Measurements from ENCODE around the gene OR5C1.
"Not testable (repeated sequence)": the region's sequence is repeated elsewhere in the genome, so short reads cannot be mapped to it uniquely, and the experiment has no call there.

The OR5C1 gene

DNA sequence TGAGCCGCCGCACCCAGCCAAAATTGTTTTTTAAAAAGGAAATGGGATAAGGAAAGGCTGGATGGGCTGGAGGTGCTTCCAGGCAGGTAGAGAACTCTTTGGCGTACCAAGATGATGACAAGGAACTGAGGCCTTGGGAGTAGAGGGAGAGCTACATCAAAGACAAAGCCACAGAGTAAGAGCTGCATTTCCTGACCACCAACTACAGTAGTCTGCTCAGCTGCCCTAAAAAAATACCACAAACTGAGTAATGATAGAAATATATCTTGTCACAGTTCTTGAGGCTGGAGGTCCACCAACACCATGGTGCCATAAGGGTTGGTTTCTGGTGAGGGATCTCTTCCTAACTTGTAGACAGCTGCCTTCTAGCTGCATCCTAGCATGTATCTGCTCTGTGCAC is 19.4 kb downstream of the OR5C1 start:
- in situ Hi-C loops (cut with MboI; ENCODE audit: low pct_unique_long_range_greater_than_20kb, low sequenced_read_pairs, unreplicated experiment), result loop anchor here (25.0 kb wide), 1 partner anchor 696 kb away; no protein-coding TSS in a partner anchor
- TF ChIP-seq, protein P1, sequence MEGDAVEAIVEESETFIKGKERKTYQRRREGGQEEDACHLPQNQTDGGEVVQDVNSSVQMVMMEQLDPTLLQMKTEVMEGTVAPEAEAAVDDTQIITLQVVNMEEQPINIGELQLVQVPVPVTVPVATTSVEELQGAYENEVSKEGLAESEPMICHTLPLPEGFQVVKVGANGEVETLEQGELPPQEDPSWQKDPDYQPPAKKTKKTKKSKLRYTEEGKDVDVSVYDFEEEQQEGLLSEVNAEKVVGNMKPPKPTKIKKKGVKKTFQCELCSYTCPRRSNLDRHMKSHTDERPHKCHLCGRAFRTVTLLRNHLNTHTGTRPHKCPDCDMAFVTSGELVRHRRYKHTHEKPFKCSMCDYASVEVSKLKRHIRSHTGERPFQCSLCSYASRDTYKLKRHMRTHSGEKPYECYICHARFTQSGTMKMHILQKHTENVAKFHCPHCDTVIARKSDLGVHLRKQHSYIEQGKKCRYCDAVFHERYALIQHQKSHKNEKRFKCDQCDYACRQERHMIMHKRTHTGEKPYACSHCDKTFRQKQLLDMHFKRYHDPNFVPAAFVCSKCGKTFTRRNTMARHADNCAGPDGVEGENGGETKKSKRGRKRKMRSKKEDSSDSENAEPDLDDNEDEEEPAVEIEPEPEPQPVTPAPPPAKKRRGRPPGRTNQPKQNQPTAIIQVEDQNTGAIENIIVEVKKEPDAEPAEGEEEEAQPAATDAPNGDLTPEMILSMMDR (IDR thresholded peaks at IDR 0.05; ENCODE audit: extremely low read depth, insufficient read depth, missing control alignments), result no peak
- DNase-seq (ENCODE audit: low spot score), result no peak

DNA sequence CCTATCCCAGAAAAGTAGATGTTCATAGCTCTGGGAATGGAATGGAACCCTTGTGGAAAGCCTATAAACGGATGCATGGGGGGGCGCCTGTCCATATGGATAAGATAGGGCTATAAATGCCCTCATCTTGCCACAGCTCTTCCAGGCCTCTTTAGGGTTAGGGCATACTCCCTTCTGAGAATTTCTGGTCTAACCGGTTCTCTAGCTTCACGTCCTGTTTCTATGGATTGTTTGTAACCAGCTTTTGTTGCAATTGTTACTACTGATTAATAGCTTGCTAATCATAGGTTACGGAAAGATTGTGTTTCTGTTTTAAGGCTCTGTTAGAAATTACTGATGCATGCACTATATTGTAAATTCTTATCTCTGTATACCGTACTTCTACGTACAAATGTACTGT is 20.5 kb downstream of the OR5C1 start:
- DNase-seq (ENCODE audit: low spot score), result not testable (repeated sequence)
- in situ Hi-C loops (cut with MboI; ENCODE audit: low pct_unique_long_range_greater_than_20kb, low sequenced_read_pairs, unreplicated experiment), result loop anchor here (25.0 kb wide), 1 partner anchor 697 kb away; no protein-coding TSS in a partner anchor

DNA sequence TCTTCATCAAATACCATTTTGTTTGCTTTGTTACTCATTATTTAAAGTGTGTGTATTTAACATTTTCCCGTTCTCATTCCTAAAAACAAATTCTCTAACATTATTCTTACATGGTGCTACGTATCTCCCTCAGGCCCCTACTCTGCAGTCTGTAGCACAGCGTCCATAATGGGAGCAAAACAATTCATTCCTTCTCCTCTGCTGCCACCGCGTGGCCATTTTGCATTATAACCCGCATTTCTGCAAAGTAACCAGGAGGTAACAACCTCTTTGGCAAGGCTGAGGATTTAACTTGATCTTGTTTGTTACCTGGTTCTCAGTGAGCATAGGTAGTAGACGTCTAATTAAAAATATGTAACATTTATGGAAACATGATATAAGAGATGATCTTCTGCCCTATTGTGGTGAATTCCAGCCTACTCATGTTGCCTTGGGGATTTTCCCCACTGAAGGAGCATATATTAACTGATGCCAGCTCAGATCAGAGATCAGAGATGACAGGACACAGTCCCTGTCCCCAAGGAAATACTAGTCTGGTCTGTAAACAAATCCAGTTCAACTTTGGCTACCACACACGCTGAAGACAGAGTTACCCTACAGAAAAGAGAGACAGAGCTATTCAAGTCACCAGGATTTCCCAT is 21.7 kb downstream of the OR5C1 start:
- peak; percentile 80 for DNase-seq (ENCODE audit: low spot score)
- in situ Hi-C loops (cut with MboI; ENCODE audit: low pct_unique_long_range_greater_than_20kb, low sequenced_read_pairs, unreplicated experiment), result loop anchor here (10.0 to 25.0 kb wide), 2 partner anchors 346 to 698 kb away; no protein-coding TSS in a partner anchor
- TF ChIP-seq, protein P1 (IDR thresholded peaks at IDR 0.05; ENCODE audit: extremely low read depth, insufficient read depth, missing control alignments), result peak; percentile 86

DNA sequence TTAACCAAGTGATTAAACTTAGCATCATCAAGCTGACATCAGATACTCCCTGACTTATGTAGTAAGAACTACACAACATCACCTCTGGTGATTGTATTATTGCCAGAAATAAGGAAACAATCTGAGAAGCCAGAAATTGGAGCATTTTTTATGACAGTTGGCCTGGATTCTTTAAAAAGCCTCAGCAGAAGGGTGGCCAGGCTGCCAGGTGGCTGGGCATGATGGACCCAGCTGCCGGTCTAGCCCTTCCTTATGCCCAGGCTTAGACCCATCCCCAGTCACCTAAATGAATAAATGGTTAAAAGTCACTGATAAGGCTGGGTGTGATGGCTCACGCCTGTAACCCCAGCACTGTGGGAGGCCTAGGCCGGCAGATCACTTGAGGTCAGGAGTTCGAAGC is 24.0 kb downstream of the OR5C1 start:
- DNase-seq (ENCODE audit: low spot score), result no peak
- TF ChIP-seq, protein P1 (IDR thresholded peaks at IDR 0.05; ENCODE audit: extremely low read depth, insufficient read depth, missing control alignments), result no peak
- in situ Hi-C loops (cut with MboI; ENCODE audit: low pct_unique_long_range_greater_than_20kb, low sequenced_read_pairs, unreplicated experiment), result loop anchor here (10.0 to 25.0 kb wide), 2 partner anchors 348 to 700 kb away; no protein-coding TSS in a partner anchor

DNA sequence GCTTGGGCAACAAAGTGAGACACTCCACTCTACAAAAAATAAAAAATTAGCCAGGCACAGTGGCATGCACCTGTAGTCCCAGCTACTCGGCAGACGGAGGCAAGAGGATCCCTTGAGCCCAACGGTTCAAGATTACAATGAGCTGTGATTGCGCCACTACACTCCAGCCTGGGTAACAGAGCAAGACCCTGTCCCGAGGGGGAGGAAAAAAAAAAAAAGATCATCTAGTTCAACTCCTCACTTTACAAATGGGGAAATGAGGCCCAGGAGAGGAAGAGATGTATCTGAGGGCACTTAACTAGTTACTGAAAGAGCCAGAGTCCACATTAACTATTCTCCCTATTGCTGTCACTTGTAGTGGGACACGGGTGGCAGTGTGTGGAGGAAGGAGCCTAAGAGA is 25.8 kb downstream of the OR5C1 start:
- TF ChIP-seq, protein P1 (IDR thresholded peaks at IDR 0.05; ENCODE audit: extremely low read depth, insufficient read depth, missing control alignments), result no peak
- DNase-seq (ENCODE audit: low spot score), result no peak
- in situ Hi-C loops (cut with MboI; ENCODE audit: low pct_unique_long_range_greater_than_20kb, low sequenced_read_pairs, unreplicated experiment), result loop anchor here (10.0 to 25.0 kb wide), 2 partner anchors 350 to 702 kb away; no protein-coding TSS in a partner anchor

DNA sequence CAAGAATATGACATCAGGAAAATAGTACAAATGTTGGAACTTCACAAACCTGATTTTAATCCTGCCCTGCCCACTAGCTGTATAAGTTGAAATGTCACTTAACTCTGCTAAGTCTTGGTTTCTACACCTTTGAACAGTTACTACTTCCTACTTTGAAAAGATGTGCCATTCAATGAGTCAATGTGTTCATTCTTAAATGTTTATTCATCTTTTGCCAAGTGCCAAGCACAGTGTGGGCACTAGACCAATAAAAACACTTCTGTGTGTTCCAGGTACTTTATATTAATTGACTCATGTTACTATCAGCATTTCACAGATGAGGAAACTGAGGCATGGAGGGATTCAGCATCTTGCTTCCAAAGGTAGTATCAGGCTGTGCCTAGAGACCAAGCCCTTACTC is 26.8 kb downstream of the OR5C1 start:
- TF ChIP-seq, protein P1 (IDR thresholded peaks at IDR 0.05; ENCODE audit: extremely low read depth, insufficient read depth, missing control alignments), result no peak
- in situ Hi-C loops (cut with MboI; ENCODE audit: low pct_unique_long_range_greater_than_20kb, low sequenced_read_pairs, unreplicated experiment), result loop anchor here (10.0 to 25.0 kb wide), 2 partner anchors 351 to 703 kb away; no protein-coding TSS in a partner anchor
- no peak for DNase-seq (ENCODE audit: low spot score)

DNA sequence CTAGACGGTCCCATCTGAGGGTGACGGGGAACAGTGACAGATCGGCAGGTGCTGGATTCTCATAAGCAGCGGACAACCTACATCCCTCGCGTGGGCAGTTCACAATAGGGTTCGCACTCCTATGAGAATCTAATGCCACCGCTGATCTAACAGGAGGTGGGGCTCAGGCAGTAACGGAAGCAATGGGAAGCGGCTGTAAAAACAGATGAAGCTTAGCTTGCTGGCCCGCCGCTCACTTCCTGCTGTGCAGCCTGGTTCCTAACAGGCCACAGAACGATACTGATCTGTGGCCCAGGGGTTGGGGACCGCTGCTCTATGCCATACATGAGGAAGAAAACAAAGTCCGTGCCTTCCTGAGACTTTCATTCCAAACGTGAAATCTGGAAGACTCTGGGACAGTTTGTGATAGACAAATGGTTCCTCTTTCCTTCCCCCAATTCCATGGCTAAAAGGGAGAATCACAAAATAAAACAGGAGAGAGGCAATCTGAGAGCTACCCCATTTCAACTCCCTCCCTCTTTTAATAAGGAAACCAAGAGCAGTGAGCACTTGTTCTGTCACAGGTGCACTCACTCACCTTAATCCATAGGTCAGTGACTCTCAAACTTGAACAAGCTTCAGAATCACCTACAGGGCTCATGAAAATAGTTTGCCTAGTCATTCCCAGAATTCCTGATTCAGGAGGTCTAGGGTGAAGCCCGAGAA is 27.6 kb downstream of the OR5C1 start:
- DNase-seq (ENCODE audit: low spot score), result no peak
- in situ Hi-C loops (cut with MboI; ENCODE audit: low pct_unique_long_range_greater_than_20kb, low sequenced_read_pairs, unreplicated experiment), result loop anchor here (10.0 to 25.0 kb wide), 2 partner anchors 352 to 704 kb away; no protein-coding TSS in a partner anchor
- TF ChIP-seq, protein P1 (IDR thresholded peaks at IDR 0.05; ENCODE audit: extremely low read depth, insufficient read depth, missing control alignments), result no peak
